DMS153 treated with DMSO at 0.1 percent for 48 hours (cell line): ENCODE results near the gene ADGRG7.
"Not testable (repeated sequence)": the region's sequence is repeated elsewhere in the genome, so short reads cannot be mapped to it uniquely, and the experiment has no call there.

ENCODE experiments used
- DNase-seq: peaks from one replicate; lab custom pipeline; 2025; ENCODE audit not compliant: unreplicated experiment; lab: John Stamatoyannopoulos, UW

ADGRG7 gene, protein sequence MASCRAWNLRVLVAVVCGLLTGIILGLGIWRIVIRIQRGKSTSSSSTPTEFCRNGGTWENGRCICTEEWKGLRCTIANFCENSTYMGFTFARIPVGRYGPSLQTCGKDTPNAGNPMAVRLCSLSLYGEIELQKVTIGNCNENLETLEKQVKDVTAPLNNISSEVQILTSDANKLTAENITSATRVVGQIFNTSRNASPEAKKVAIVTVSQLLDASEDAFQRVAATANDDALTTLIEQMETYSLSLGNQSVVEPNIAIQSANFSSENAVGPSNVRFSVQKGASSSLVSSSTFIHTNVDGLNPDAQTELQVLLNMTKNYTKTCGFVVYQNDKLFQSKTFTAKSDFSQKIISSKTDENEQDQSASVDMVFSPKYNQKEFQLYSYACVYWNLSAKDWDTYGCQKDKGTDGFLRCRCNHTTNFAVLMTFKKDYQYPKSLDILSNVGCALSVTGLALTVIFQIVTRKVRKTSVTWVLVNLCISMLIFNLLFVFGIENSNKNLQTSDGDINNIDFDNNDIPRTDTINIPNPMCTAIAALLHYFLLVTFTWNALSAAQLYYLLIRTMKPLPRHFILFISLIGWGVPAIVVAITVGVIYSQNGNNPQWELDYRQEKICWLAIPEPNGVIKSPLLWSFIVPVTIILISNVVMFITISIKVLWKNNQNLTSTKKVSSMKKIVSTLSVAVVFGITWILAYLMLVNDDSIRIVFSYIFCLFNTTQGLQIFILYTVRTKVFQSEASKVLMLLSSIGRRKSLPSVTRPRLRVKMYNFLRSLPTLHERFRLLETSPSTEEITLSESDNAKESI

DNA sequence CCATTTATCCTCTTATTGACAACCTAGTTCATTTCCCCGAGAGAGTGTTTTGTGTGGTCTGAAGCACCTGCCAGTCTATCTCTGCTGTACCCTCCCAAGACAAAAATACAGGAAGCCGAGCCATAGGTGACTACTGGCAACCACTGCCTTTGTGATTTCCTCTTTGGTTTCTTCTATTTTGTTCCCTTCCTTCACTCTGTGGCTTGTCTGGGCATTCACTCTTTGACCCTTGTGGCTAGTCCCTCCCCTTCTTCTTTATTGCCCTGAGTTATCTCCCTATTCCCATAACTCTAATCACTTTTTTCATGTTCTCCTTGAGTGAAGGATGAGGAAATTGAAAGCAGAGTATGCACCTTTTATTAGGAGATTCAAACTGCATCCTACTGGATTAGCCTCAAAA, at the start of gene ADGRG7:
TSS of gene ADGRG7 (plus strand) at position 297 of the 400 bp plus-strand sequence. CDS start 256 bp downstream, outside the sequence.
- no peak for DNase-seq

DNA sequence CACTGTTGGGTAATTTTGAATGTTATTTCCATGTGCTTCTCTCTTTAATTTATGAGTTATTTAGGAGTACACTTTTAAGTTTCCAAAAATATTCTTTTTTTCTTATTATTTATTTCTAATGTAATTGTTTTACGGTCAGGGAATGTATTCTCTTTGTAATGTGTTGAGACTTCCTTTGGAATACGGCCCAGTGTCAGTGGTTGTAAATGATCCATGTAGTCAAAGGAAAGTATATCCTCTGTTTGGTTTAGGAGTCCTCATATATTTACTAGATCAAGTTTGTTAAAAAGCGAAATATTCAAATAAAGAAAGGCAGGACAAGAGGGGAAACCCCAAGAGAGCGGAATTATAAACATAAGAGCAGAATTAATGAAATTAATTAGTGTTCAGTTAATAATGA, 49.0 kb upstream of the ADGRG7 start:
- DNase-seq: no peak

DNA sequence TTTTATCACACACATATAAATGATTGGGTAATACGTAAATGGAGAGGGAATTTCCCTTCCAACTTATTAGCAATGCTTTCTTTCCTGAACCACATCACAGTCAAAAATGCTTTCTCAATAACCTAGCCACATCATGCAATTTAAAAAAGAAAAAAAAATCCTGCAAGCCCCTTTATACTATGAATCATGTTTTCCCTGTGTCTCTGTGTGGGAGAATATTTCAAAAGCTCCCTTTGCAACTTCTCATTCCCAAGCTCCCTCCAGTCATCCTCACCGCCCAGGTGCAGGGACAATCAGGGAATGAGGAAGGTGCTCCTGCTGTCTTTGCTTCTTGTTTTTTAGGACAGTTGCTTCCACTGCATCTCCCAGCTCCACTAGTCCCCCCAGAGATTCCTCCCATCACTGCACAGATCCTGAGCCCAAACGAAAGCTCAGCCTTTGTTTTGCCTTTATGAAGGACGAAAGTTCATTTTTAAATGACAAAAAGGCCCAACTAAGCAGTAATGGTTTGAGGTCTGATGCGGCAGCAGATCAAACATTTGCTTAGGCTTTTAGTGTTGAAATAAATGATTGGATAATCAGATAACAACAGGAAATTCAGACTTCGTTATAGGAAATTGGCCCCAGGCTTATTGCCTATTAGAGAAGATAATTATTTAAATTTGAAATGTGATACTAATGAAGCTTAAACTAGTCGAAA, 47.8 kb upstream of the ADGRG7 start:
- DNase-seq: no peak

DNA sequence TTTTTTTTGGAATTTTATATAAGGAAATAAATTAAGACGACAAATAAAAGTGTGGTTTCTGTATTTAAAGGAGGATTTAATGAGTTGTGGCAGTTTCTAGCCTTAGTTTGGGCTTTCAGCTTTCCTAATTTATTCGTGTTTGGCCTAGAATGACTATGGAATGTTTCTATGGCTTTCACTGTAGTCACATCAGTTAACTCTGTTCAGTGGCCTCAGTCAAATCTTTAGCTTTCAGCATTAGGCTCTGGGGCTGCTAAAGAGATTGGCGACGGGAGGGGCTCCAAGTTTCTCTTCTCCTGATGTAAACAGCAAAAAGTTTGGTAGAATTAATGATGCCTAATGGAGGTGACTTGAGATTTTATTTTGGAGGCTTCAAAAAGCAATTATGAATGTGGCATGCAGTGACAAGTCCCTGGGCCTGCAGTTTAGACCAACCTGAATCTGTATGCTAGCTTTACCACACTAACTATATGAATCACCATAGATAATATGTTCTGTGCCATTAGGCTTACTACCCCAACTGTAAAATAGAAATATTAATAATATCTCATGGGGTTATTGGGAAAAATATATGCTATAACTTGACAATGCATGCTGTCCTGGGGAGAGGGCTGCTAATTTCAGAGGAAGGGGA, 47.1 kb upstream of the ADGRG7 start:
- DNase-seq: no peak

DNA sequence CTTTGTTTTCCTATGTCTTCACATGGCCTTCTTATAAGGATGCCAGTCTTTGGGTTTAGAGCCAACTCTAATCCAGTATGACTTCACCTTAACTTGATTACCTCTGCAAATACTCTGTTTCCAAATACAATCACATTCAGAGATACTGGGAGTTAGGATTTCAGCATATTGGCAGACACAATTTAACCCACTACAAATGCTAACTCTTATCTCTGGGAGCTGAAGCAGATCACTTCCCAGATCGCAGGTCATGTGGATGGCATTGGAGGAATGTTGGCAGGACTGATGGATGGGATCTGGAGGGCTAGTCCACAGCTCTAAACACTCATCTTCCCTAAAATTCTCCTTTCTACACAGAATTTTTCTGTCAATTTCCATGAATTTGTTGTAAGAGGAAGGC, 46.2 kb upstream of the ADGRG7 start:
- DNase-seq: no peak

DNA sequence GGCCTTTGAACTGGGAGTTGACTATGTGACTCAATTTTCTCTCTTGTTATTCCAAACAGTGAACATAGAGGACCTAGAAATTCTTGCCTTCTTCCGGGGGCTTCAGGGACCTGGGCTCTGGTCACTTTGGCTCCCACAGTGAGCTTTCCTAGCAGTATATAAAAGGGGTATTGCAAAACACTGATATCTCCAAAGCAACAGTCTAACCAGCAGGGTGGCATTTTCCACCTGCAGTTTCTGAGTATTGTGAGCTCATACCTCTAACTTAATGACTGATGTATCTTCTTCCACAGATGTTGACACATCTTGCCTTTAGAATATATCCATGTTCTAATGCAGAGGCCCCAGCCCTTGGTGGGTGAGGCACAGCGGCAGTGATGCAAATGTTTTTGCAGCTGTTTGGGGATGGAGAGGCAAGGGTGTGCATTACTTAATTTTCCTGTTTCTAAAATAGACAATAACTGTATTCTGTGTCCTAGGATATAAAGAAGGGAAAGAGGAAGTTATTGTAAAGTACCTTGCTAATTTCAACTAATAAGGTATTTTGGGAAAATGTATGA, 45.7 kb upstream of the ADGRG7 start:
- DNase-seq: no peak

DNA sequence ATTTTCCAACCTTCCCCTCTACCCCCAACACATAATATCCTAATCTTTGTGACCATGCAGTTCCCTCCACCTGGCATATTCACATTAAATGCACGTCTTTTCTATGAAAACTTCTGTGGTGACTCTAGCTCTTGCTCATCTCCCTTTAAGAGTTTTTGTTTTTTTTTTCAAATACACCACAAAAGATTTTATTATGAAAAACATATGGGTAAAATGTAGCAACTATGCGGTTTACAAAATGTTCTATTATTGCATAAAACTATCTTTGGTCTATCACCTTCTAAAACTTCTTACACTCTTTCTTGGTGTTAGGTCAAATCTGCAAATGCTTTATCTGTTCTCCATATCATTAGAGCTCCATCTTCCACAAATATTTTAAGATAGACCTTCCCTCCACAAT, 38.6 kb upstream of the ADGRG7 start:
- no peak for DNase-seq

DNA sequence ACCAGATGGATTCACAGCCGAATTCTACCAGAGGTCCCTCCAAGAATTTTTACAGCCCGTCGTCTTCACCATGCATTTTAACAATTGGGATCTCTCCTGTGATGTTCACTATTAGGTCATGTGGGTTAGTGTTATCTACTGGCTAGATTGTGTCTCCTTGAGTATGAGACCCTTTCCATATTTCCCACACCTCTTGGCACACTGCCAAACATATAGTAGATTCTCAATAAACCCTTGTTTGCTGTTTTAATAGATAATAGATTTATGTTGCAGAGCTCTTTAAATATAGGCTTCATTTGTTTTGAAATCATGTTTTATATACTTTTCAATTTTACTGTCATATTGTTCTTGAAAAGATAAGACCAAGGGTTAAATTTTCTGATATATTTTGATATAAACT, 34.9 kb upstream of the ADGRG7 start:
- no peak for DNase-seq

DNA sequence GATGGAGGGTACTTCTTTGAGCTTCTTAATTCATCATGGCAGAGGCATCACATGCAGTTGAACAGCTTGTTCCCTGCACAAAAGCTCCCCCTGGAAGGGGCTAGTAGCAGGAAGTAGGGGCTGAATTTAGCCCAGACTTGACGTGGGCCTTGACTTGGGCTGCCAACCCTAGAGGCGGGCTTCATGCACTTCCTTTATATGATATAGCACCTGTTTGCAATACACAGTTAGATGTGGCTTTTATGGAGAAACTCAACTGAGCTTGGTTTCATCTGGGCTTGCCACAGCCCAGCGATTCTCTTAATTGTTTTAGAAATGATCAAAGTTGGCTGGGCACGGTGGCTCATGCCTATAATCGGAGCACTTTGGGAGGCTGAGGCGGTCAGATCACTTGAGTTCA, 33.7 kb upstream of the ADGRG7 start:
- no peak for DNase-seq

DNA sequence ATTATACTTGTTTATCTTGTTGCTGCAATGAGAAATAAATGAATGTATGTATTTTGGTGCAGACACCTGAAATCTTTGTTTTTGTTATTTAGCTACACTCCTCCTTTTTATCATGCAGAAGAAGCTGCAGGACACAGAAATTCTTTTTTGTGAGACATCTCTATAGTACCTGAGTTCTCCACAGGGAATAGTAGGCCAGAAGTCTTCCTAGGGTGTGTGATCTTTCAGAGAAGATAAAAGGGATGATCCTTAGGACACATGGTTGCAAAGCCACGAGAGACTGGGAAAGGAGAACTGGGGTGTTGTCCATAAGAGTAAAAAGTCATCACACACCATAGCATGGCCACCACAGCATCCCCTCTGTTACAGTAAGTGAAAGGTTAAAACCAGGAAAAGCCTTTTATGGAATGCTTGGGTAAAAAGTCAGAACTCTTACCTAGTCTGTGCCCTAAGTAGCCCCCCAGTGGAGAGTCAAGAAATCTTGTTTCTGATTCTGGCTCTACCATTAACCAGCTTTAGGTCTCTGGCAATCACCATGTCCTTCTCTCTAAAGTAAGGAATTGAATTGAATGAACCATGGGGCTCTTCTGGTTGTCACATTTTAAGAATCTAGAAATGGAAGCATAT, 31.9 kb upstream of the ADGRG7 start:
- no peak for DNase-seq

DNA sequence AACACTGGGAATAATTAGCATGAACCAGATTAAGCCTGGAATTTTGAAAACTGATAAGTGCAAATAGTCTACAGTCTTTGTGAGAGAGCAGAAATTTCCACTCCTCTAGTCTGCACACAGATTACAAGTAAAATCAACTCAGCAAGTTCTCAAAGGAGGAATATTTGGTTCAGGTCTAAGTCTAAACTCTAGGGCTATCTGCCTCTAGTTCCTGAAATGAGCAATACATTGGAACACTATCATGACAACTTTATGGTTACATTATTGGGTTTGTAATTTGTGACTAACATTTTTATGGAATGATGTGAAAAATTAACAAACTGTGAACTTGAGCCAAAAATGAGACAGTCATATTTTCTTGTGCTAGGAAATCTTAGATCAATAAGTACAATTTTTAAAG, 30.8 kb upstream of the ADGRG7 start:
- DNase-seq: no peak

DNA sequence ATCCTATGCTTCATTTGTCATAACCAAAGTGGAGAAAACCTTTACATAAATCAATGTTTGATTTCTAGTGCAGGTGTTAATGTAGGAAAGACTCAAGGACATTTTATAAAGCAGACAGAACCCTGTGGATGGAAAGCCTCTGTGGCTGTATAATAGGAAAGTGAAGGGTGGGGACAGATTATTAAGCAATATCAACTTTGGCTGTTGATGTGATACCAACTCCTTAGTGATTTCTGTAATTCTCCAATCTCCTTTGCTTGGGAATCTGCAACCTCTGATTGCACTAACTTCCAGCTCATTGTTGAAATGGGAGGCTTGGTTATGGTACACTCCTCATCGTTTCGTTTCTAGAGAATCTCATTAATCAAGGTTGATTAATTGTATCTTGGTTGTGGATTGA, 29.3 kb upstream of the ADGRG7 start:
- no peak for DNase-seq

DNA sequence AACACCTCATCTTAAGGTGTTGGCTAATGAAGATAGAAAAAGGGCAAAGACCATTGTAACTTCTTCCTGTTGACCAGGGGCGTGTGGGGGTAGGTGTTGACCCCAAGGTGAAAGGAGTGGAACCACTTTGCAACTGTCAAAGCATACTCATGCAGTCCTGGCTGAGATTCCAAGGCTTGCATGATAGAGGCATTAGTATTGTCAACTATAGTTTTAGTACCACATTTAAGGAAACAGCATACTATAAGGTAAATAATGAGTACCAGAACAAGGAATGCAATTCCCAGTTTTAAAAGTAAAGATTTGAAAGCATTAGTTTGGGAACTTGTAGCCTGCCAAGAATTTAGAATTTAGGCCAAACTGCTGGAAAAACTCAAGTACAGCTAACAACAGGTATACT, 27.8 kb upstream of the ADGRG7 start:
- no peak for DNase-seq

DNA sequence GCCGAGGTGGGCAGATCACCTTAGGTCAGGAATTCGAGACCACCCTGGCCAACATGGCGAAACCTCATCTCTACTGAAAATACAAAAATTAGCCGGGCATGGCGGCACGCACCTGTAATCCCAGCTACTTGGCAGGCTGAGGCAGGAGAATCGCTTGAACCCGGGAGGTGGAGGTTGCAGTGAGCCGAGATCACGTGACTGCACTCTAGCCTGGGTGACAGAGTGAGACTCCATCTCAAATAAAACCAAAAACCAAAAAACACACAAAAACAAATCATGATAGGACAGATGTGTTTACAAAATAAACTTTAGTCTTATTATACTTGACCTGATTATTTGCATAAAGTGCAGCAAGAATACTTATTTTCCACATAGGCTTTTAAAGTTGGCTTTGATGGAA, 27.2 kb upstream of the ADGRG7 start:
- not testable (repeated sequence) for DNase-seq

DNA sequence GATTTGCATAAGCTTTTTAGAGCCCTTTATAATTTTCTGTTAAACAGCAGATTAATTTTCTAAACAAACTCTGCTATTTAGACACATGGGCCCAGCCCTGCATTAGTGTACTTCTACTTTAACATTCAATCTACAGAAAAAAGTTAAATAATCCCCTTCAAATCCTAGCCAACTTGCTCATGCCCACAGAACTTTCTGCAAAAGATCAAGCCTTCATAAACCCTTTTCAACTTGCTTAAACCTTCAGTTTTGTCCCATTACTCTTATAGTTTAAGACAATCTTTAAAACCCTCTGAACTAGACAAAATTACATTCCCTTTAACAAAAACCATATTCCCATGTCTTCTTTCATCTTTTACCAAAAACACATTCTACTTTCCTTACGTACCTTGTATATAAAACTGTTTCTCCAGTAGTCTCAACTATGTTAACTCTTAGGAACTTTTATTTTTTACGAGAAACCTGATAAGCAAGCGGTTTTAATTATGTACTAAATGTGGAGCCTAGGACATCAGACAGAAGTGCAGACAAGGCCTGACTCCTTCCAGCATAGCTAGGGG, 25.2 kb upstream of the ADGRG7 start:
- no peak for DNase-seq

DNA sequence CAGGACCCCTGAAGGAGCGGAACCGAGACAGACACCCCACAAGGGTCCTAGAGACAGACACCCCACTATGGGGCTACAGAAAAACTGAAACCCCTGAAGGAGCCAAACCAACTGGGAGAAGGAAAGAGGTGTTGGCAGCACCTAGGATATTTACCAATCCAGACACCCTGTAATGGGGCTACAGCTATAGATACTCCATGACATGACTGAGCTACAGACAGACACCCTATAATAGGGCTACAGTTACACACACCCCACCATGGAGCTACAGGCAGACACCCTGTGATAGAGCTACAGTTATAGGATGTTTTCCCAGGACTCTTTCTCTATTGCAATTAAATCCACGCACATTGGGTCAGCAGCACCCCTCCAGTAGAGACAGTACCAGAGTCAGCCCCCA, 22.6 kb upstream of the ADGRG7 start:
- no peak for DNase-seq

DNA sequence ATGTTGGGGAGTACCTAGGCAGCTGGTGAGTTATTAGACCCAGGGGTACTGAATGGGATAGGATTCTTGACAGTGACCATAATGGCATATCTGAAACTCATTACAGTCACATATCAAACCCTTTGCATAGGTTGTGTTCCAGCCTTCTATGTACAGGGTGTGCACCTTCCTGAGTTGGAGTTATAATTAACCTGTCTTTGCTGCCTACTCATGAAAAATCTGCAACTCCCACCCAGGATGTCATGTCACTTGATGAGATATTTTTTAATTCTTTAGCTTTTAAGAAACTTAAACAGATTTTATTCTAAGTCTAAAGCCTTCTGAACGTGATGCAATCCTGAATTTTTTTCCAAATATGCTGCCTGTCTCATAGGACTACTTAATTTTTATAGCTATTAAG, 21.1 kb upstream of the ADGRG7 start:
- no peak for DNase-seq

DNA sequence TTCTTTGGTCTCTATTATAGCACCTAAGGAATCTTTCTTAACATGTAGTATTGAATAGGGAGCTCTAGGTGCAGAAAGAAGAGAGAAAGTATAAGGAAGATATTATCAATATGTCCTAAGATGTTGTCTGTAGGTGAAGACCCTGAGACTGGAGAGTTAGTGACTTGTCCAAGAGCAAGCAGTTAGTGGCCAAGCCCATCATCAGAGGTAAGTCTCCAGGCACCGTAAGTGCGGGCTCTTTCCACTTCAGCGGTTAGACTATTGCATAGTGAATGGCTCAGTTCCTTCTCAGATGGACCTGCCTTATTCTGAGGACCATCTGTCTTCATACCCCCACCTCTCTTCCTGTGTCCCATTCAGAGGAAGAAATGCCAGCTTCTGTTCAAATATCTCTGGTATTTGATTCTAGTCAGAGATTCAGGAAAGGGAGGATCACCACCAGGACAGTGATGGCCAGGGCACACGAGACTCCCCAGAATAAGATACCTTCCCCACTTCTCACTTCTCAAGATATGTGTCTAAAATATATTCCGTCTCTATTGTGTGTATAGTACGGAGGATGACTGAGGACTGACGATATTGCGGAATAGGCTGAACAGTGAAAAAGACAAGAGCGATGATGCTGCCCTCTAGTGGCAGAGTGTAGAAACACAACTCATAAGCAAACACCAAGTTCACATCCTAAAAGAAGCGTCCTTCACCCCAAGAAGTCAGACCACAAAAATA, 19.1 kb upstream of the ADGRG7 start:
- DNase-seq: peak; percentile 29

DNA sequence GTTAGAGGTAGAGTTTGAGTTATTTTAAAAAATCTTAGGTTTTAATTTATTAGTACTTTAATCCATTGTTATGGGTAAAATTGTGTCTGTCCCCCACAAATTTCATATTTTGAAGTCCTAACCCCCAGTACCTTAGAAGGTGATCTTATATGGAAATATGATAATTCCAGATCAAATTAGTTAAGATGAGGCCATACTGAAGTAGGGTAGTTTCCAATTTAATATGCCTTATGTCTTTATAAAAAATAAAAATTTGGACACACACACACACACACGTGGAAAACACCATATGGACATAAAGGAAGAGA, 18.6 kb upstream of the ADGRG7 start:
- no peak for DNase-seq

DNA sequence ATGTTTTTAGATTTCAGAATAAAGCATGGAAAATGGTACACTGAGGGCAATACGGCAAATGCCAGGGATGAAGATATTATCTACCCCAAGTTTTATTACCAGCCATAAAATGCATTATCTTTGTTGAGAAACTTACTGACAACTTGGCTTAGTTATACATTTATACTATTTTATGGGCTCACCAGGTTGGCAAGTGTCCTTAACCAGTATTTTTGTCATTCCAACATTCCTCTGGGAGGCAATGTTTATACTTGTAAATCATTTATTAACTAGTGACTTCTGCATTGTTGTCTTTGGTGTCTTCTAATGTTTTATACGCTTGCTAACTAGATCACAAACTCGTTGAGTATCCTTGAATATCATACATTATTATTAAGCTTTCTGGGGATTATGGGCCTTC, 18.0 kb upstream of the ADGRG7 start:
- DNase-seq: no peak
